DMS53 treated with DMSO at 0.1 percent for 48 hours (cell line): ENCODE results near the gene CAT.

Experiments used
- DNase-seq: peaks from one replicate; lab custom pipeline; 2025; ENCODE audit not compliant: unreplicated experiment; lab: John Stamatoyannopoulos, UW

CAT gene

DNA sequence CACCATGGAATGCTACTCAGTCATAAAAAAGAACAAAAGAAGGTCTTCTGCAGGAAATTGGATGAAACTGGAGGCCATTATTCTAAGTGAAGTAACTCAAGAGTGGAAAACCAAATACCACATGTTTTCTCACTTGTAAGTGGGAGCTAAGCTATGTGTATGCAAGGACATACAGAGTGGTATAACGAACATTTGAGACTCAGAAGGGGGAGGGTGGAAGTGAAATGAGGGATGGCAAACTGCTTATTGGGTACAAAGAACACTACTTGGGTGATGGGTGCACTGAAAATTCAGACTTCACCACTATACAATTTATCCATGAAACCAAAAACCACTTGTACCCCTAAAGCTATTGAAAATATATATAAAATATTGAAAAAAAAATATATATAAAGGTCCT, 13.4 kb upstream of the CAT start:
- no peak for DNase-seq

DNA sequence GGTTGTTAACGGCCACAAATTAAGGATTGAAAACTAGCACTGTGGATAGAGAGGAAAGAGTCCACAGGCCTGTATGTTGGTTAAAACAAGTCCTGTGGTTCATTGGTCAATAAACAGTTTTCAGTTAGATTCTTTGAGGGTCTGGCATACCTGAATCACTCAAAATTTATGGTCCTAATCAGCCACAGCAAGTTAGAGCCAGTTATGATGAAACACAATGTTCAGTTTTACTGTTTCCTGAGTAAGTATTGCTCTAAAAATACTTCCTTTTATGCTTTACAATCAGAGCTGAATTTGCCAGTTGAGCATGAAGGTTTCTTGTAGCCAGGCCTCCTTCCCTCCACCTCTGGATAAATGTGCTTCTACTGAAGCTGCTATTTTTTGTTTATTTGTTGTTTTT, 12.9 kb upstream of the CAT start:
- no peak for DNase-seq

DNA sequence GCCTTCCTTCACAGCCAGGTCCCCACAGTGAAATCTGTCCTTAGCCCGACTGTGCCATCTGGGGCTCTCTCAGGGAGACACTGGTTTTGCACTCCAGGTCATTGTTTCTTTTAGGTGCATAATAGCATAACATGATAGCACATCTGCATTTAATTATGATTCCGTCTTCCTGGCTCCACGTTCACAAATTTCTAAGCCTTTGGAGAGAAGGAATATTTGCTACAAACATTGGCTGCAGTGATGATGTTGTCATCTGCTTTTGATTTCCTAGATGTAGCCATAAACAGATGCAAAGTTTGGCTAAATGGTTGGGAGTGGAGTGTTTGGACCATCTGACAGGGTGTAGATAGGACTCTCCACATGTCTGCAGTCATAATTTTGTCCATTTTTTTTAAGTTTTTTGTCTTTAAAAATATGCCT, 12.0 kb upstream of the CAT start:
- no peak for DNase-seq

DNA sequence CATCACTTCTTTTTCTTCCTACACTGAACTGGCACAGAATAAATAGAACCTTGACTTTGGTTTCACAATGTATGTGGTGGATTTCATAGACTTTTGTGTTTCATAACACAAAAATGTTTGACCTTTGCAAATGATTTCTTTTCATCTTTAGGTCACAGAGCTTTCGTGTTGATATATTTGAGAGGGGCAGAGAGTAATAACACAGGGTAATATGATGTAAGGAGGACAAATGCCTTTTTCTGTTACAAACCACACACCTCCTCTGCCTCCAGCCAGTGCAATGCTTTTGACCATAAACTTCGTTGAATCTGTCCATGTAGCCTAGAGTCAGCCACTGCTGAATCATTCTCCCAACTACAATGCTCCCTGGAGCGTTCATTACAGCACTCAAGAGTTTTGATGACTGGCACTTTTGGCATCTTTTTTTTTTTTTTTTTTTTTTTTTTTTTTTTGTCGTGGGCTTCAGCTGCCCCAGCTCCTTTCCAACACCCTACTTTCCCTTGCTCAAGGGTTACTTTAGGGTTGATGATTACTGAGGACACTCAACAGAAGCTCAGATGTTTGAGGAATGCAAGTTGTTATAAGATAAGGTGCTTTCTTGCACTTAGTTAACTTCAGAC, 11.4 kb upstream of the CAT start:
- DNase-seq: no peak

DNA sequence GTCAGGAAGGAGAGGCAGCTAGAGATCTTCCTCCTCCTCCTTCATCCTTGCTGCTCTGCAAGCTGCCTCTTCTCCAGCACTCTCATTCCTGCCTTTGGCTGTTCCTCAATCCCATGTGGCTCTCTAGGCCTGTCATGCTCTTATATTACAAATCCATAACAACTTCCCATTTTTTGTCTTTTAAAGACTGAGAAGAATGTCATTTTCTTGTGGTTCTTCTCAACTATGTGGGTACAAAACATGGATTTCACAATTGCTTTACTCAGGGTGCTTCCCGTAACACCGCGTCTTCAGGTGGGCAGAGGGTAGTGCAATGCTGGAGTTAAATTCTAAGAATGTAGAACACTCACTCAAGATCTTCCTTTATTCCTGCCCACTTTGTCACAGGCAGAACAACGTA, 6.8 kb upstream of the CAT start:
- DNase-seq: no peak

DNA sequence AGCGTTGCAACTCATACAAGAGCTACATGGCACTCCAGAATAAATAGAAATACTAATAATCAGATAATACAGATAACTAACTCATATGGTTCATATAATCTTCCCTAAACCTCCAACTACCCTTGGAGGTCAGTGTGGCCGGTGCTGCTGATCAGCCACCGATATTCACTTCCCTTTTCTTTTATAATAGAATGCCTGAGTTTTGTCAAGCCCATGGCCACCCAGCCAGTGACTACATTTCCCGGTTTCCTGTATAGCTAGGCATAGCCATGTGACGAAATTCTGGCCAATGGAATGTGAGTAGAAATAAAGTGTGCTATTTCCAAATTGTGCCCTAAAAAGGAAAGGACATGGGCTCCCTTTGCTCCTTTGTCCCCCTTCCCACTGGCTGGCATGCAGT, 5.9 kb upstream of the CAT start:
- no peak for DNase-seq

DNA sequence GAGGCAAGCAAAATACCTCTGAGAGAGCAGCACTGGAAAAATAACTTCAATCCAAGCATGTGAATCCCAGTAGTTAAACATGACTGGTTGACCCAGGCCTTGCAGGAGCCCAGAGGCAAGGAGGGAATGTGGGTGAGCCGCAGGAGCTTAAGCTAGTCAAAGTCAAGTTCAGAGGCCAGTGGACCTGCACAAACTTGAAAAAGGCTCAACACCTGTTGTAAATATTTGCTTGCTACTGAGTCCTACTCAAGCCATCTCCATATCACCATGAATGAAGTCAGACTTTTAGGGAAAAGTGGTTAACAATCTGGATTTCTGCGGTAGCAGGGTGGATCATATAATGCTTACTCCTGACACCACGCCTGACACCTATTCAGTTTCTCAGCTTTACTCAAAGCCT, 4.8 kb upstream of the CAT start:
- peak; percentile 15 for DNase-seq

DNA sequence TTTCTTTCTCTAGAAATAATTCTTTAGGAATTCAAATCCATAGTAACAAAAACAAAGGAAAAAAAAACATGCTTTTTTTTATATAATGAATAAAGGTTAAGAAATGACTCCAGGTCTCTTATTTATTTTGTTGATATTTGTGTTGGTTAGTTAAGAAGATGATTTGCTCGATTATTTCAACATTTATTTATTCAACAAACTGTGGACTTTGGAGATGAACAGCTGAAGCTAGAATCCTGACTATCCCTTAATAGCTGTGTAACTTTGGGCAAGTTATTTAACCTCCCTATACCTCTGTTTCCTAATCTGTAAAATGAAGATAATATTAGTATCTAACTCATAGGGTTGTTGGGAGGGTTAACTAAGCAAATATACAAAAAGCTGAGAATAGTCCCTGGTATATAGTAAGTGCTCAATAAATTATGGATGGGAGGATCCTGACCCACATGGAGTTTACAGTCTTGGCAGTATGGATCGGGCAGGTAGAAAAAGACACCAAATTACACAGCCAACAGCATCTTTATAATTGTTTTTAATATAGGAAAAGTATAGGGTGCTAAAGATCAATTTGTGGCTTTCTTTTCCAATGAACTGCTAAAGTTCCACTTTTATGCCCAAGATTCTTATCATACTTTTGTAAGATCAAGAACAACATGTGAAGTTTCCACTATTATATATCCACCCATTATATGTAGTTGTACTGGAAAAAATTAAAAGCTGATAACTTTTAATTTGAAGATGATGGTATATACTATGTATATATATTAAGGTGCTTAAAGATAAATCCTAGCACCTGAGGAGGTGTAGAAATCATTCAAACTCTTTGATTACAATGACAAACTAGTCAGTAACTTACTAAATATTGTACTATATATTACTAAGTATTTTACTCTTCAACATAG, 1.3 kb upstream of the CAT start:
- no peak for DNase-seq

DNA sequence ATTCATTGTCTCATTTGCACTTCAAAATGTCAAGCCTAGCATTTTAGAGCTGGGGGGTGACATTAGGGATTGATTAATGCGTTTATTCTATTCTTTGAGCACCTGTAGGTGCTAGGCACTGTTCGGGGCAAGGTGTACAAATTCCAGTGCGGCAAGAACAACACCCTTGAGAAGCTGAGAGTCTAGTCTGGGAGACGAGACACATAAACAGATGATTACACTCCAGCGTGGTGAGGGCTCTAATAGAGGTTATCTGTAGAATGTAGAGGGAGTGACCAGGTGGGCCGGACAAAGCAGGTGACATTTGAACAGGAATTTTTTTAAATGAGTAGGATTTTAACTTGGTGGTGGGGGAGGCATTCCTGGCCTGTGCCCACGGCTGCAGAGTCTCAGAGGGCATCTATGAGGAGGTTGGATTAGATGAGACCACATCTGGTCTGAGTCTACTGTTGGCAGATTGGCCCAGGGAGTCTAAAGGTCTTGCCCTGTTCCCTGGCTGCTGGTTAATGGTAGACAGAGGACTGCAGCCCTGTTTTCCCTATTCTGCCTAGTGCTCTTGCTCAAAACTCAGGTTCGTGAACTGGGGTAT, 970 bp downstream of the CAT start:
- DNase-seq: no peak

DNA sequence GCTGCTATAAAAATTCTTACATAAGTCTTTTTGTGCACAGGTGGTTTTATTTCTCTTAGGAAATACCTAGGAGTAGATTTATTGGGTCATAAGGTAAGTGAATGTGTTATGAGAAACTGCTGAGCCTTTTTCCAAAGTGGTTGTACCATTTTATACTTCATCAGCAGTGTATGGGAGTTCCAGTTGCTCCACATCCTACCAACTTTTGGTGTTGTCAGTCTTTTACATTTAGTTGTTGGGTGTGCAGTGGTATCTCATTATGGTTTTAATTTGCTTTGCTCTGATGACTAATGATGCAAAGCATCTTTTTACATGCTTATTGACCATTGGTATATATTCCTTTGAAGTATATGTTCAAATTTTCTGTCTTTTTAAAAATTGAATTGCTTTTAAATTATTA, 3.1 kb downstream of the CAT start:
- no peak for DNase-seq

DNA sequence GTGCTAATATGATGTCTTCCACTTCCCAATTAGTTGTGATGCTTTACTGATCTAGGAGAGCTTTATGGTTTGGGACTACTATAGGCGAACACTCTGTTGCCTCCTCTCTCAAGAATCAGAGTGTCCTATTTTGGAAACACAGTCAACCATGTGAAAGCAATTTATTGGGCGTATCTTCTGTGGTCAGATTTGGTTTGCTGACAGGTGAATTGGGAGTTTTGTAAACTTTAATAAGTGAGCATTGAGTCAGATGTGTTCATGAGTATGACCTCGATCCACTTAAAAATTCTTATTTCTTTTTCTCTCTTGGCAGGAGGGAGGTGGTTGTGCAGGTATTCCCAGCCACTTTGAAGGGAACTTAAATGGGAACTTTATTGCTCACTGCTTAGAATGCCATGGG, 4.4 kb downstream of the CAT start:
- DNase-seq: no peak

DNA sequence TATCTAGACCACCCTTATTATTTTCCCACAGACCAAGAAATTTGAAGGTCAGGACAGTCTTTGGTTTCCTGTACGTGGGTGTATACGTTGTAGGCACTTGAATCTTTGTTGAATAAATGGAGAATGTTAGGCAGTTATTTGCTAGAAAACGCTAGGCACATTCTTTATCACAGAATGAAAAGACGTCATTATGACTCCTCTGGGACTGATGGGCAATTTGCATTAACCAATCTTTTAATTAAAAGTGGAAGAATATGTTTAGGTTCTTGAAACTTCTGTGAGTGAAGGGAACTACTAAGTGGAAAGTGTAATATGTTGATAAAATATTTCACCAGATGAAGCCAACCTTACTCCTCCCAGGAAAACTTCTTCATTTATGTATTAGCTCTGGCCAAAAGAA, 5.7 kb downstream of the CAT start:
- DNase-seq: no peak

DNA sequence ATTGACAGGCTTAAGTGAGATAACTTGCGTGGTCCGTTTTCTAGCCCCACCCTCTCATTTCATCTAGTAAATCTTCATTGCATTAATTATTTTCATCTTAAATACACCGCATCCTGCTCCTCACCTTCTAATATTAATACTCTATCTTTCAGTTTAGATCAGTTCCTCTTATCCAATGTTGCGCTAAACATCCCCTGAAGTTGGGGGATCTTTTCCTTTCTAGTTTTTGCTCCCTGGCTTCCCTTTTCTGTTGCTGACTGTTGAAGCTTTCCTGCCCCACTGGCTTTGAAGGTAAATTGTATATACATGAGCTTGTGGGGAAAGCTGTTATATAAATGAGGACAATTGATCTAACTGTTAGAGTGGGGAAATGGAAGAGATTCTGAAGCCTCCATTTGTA, 7.2 kb downstream of the CAT start:
- DNase-seq: no peak

DNA sequence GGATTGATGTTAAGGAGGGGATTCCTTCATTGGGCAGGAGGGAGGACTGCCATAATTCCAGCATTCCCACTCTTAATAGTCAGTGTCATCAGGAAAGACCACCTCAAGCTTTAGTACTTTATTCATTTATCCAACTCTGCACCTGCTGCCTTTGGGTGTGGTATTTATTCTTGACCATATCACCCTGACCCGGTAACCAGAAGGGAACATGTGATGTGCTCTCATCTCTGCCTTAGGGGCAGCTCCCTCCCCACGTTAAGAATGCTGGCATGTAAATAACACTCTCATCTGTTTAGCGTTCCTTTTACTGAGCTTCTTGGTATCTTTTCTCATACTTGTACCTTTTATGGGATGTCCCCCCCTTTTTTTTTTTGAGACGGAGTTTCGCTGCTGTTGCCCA, 7.7 kb downstream of the CAT start:
- DNase-seq: no peak

DNA sequence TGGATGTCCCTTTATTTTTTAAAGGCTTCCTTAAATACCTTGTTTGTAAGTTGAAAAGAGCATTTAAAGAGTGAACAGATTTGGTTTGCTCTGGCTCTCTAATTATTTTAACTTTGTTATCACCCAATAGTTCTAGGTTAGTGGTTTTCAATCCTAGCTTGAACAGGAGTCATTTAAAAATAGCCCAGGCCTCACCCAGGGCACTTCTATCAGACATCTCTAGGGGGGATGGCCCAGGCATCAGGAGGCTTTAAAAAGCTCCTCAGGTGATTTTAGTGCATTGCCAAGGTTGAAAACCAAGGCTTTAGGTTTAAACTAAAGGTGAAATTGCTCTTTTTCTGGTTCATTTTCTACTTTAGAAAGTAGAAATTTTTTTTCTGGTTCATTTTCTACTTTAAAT, 8.3 kb downstream of the CAT start:
- no peak for DNase-seq

DNA sequence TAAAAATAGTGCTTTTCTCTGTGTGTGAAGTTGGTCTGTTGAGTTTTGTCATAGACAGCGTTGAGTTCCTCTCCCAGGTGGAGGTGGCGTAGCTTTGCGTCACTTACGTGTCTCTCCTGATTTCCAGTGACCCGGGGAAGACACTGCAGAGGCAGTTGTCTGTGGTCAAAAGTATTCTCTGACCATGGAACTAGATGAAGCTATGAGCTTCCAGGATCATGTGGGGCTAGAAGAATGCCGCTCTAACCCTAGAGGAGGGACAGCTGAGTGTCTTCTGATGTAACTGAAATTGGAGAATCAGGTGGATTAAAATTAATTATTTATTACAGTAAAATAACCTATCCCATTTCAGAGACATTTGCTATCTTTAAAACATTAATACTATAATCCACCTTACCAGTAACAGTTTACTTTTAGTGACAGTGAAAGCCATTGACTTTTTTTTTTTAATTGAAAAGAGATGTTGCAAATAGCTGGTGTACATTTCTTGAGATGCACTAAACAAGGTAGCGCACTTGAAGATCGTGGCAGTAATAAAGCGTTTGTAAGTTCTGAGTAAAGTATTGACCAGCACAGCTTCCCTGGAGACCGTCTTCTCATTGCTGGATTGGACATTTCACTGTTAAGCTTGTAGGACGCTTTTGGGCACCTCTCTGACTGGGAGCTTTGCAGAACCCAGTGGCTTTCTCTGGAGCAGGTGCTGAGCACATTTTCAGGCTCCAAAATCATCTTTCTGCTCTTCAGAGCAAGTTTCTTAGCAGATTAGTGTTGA, 9.7 kb downstream of the CAT start:
- no peak for DNase-seq

DNA sequence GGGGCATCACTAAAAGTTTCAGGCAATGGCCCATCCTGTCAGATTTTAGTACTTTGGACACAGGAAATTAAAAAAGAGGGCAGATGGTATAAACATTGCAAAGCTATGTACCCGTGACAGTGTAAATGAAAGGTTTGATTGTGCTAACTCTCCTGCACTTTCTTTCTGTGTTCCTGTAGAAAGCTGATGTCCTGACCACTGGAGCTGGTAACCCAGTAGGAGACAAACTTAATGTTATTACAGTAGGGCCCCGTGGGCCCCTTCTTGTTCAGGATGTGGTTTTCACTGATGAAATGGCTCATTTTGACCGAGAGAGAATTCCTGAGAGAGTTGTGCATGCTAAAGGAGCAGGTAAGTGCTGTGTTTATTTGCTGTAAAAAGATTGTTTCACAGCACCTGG, 10.3 kb downstream of the CAT start:
- no peak for DNase-seq

DNA sequence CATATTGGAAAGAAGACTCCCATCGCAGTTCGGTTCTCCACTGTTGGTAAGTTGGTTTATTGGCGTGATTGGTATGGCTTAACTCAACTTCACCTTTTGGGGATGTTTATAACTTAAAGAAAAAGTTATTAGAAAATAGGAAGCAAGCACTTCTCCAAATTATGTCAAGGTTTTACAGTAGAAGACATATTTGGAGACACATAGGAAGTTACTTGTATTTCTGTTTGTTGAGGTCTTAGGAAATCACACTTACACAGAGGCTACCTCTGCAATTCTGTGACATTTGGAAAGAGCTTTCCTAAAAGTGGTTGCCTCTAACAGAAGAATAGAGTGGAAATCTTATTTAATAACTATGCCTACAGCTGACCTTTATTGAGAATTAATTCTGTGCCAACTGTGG, 12.3 kb downstream of the CAT start:
- DNase-seq: no peak

DNA sequence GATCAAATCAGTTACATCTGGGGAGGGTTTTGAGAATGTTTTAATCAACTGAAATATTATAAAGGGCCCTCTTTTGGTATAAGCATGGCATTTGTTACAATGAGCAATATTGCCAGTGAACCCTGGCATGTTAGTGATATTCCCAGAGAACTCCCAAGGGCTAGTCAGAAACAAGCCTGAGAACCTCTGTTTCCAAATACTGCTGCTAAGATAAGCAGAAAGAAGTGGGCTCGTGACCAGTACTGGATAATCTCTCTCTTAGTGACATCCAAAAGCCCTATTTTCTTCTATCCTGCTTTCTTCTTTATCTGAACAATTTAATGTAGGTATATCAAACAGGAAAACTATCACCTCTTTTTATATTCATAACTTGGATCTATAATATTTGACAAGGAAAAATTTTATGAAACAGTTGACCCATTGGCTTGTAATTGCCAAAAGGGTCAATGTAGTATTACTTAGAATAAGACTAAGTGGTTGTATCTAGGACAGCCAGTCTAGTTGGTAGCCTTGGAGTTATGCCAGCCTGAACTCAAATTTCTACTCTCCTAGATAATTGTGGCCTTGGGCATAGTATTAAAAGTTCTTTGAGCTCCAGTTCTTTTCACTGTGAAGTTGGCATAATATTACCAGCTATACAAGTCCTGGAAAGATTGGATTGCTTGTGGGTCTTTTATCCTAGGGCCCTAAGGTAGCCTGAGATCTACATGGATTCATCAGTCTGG, 15.7 kb downstream of the CAT start:
- DNase-seq: no peak

DNA sequence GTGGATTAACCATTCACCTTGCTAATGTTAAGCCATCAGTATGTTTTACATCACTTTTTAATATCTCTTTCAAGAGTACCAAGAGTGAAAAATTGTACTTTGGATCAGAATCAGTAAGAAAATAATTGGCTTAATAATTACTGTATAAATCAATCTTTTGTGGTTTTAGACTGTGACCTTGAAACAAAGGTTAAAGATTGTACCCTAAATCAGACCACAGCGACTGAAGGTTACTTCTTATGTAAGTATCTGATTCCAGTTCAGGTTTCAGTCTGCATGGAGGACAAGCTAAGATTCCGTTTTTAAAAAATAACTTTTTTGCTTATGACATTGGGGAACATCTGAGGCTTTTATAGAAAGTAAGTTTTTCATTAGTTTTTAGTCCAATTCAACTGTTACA, 18.9 kb downstream of the CAT start:
- no peak for DNase-seq

DNA sequence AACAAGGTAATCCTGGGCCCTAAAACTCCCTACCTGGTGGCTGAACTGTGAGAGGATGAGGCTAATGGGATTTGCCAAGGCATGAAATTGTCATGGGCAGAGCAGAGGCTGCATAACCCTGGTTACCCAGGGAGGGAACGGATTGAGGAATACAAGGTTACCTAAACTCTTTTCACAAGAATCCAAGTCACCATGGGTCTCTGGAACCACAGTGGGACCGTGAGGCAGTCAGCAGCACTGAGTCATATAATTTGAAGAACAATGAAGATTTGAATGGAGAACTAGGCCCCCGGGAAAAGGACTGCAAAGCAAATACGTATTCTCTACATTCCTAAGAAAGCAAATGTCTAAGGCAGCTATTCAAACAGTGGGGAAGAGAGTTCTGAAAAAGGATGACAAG, 19.8 kb downstream of the CAT start:
- no peak for DNase-seq
